ENCODE results near the gene TNFRSF1A.

DNA sequence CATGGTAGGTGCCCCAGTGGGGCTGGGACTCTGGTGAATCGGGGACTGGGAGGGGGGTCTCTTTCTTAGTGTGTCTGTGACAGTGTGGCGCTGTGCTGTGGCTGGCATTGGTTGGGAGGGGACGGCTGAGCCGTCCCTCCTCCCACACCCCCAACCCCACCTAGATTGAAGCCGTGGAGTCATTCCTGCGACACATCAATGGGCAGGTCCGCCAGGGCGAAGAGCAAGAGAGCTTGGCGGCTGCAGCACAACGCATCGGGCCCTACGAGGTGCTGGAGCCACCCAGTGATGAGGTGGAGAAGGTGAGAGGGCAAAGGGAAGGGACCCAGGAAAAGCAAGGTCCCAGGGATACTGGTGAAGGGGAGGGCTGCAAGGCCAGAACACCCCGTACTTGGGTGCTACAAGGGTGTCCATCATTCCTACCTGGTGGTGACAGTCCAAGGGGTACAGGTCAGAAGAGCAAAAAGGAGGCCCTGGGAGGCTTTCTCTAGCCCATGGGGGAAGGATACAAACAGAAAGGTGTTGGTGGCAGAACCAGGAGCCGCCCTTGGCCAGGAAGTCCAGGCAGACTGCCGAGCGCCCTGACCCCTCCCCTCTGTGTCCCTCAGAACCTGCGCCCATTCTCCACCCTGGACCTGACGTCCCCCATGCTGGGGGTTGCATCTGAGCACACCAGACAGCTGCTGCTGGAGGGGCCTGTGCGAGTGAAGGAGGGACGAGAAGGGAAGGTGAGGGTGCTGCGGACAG lies 24.0 kb downstream of the TNFRSF1A start:
- TF ChIP-seq, protein P1, sequence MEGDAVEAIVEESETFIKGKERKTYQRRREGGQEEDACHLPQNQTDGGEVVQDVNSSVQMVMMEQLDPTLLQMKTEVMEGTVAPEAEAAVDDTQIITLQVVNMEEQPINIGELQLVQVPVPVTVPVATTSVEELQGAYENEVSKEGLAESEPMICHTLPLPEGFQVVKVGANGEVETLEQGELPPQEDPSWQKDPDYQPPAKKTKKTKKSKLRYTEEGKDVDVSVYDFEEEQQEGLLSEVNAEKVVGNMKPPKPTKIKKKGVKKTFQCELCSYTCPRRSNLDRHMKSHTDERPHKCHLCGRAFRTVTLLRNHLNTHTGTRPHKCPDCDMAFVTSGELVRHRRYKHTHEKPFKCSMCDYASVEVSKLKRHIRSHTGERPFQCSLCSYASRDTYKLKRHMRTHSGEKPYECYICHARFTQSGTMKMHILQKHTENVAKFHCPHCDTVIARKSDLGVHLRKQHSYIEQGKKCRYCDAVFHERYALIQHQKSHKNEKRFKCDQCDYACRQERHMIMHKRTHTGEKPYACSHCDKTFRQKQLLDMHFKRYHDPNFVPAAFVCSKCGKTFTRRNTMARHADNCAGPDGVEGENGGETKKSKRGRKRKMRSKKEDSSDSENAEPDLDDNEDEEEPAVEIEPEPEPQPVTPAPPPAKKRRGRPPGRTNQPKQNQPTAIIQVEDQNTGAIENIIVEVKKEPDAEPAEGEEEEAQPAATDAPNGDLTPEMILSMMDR (IDR thresholded peaks at IDR 0.05) = no peak
- TF ChIP-seq POLR2A (IDR thresholded peaks at IDR 0.05) = no peak
